Measurements from ENCODE around the gene MYO16.

MYO16 gene

DNA sequence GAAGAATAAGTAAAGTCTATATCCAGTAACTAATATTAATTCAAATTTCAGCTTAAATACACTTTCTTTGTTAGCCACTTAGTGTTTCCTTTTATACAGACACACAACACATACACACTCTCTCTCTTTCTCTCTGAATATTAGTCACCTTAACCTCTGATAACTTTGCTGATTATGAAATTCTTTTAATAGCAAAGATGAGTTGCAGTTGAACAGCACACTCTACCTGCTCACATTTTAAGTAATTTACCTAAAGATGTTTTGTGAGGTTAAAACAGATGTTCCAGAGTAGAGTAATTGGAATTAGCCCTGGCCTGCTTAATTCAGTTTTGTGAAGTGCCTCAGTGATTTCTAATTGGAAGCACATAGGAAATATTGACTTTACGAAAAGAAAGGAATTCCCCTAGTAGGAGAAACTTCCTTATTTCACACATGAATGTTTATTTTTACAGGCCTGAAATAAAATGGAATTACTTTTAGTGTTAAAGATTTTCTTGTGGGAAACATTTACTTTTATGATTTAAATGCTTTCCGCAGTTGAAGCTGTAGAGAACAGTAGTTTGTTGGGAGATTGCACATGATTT lies 184.3 kb downstream of the MYO16 start:
- no peak for DNase-seq

GRCh38 chr13:108816375-108816774 lies 187.0 kb downstream of the MYO16 start:
- DNase-seq: no peak

- no peak for DNase-seq
Measured at GRCh38 chr13:108827646-108828045, 198.2 kb downstream of the MYO16 start.

DNA sequence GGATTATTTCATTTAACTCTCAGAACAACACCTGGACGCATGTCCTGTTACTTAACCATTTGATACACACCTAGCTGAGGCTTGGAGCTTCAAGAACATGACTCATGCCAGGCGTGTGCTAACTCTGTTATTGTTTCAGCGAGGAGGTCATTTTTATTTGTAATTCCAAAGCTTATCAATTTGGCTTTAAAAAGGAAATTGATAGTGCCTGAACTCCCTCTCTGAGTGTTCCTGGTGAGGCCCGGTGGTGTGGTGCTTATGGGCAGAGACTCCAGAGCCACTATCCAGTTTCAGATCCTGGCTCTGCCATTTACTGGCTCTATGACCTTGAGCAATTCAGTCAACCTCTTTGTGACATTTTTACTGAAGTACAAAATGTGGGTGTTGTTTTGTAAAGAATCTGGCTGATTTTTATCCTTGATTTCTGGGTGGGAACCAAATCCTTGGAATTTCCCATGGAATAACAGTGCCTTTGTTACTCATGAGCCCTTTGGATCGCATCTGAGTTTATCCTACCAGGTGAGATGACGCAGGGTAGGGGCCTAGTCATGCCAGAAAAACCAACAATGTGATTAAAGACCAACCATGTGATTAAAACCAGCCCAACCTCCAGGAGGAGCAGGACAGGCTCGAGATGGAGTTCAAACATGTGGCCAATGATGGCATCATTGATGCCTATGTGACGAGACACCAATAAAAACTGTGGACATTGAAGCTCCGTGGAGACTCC lies 198.8 kb downstream of the MYO16 start:
- DNase-seq: no peak

GRCh38 chr13:108830916-108831315 lies 201.5 kb downstream of the MYO16 start:
- no peak for DNase-seq

DNA sequence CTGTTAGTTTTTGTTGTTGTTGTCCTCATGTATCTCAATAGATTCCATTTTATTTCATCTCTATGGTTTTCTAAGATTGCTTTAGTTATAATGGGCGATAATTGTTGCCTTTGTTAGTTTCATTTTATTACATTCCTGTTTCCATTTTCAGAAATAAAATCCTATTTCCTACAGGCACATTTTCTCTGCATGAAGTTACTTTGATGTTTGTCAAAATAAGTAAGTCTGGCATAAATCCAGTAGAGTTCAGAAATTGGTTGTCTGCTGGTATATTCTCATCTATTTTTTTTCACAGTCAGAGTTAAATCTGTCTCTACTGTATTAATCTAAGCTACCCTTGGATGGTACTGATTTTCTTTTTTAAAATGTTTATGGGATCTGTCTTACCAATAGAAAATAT lies 204.1 kb downstream of the MYO16 start:
- DNase-seq: no peak

DNA sequence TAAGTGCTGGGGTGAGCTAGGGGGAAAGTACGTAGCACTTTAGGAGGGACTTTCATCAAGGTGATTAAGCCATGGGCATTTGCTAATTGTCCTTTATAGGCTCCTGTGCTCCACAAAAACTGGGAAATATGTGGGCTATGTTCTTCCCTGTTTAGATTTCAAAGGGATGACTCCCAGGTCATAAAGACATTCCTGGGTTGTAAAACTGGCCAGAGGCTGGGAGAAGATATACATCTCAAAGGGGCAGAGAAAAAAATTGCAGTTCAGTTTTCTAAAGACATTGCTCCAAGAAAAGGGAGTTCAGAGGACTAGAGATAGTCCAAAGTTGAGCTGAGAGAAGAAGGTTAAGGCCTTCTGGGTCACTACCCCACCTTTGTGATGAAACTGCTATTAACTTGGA lies 204.8 kb downstream of the MYO16 start:
- no peak for DNase-seq

DNA sequence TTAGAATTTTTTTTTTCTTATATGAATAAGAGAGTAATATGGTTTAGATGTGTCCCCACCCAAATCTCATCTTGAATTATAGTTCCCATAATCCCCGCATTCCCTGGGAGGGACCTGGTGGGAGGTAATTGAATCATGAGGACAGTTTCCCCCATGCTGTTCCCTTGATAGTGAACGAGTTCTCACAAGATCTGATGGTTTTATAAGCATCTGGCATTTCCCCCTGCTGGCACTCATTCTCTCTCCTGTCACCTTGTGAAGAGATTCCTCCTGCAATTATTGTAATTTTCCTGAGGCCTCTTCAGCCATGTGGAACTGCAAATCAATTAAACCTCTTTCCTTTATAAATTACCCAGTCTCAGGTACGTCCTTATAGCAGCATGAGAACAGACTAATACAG lies 205.7 kb downstream of the MYO16 start:
- no peak for DNase-seq

DNA sequence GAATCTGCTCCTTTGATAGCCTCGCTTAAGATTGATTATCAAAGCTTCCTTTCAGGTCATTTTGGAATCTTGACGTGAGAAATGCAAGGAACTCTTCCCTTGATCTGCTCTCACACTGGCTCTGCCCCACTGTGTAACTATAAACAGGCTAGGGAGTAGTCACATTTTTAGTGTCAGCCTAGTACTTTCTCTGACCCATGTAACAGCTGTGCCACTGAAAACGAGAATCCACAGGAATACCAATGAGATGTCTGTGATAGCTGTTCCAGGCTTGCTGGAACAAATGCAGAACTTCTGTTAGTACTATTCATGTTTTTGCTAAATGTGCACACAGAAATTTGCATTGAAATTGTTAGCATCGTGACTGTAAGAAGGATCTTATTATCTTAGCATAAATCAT lies 221.3 kb downstream of the MYO16 start:
- DNase-seq: no peak

GRCh38 chr13:108851660-108852059 lies 222.2 kb downstream of the MYO16 start:
- DNase-seq: no peak

GRCh38 chr13:108853031-108853430 lies 223.6 kb downstream of the MYO16 start:
- no peak for DNase-seq

DNA sequence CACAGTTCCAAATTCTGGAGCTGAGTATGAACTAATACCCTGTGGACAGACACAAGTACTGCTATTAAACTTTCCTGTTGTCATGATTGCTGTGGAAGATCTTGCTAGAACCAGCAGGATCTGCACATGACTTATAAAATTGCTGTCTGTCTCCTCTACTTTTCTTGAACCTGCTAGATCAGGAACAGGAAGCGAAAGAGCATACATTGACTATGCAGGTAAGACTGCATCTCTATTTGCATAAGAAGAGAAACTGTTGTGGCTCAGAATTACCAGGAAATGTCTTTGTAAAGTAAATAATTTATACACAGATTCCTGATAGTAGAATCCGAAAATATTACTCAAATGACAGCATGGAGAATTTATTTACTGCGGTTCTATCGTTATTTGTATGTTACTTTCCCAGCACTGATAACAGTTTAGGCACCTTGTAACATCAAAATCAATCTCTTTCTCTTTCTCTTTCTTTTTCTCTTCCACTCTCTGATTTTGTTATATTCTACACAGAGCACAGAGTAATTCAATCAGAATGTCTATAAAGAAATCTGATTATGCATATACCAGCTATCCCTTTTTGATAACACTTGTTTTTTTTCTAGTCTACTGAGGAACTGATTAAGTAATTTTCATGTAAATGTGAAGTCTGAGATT lies 226.5 kb downstream of the MYO16 start:
- DNase-seq: no peak

DNA sequence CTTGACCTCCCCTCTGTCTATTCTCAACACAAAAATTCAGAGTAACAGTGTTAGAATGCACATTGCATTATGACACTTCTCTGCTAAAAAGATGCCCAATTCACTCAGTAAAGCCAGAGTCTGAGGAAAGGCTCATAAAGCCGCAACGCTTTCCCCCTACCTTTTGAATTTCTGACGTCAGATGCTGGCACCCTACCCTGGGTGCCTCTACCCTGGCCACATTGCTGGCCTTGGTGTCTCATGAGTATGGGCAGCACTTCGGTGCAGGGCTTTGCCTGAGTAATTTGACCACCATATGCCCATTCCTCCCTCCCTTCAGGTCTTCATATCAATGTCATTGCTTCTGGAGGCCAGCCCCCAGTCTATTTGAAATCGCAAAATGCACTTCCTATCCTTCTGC lies 229.3 kb downstream of the MYO16 start:
- DNase-seq: no peak

DNA sequence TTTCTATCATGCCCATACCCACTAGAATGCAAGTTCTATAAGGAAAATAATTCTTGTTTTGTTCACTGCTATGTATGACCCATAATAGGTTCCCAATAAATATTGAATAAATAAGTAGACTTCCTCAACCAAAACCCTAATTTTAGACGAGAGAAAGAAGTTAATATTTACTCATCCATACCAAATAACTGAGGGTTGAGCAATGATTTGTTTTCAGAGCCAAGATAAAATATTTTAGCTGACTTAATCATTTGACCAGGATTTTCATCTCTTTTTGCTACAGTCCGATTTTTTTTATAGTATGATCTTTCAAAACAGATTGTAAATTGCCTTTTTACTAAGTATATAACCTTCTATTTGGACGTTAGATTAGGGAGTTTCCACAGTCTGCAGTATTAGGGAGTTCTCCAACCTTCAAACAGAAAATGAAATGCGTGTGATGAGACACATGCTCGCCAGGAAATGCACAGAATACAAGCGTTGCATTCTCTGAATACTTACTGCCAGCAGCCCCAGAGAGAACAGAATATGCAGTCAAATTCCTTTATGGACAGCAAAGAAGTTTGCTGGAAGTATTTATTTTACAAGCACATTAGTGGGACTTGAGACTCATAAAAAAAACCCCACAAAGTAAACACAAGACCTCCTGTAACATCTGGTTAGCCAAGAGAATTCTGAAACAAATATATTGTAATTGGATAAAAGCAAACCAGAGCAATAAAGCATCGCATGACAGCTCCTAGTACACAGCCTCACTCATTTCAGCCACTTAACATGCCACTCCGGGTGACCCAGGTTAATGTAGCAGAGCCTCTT lies 230.0 kb downstream of the MYO16 start:
- DNase-seq: no peak

DNA sequence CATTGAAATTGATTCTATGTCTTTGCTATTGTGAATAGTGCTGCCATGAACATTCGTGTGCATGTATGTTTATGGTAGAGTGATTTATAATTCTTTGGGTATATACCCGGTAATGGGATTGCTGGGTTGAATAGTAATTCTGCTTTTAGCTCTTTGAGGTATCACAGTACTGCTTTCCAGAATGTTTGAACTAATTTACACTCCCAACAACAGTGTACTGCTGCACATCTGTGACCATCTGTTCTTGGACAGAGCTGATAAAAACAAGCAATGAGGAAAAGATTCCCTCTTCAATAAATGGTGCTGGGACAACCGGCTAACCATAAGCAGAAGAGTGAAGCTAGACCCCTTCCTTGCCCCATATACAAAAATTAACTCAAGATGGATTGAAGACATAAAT lies 231.0 kb downstream of the MYO16 start:
- no peak for DNase-seq

DNA sequence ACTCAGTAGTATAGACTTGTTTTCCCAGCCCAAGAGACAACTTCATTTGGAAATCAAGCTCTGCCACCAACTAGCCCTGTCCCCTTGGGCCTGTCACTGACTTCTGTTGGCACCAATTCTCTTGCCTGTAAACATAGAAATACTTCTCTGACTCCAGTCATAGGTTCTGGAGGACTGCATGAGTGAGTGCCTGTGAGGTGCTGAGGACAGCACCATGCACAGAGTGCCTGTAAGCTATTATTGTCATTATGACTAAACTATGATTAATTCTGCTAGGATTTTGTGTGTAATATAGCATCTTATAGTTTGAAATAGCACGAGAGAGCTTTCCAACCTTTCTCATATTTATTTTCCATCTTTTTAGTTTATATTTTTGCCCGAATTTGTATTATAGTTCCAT lies 247.9 kb downstream of the MYO16 start:
- no peak for DNase-seq

DNA sequence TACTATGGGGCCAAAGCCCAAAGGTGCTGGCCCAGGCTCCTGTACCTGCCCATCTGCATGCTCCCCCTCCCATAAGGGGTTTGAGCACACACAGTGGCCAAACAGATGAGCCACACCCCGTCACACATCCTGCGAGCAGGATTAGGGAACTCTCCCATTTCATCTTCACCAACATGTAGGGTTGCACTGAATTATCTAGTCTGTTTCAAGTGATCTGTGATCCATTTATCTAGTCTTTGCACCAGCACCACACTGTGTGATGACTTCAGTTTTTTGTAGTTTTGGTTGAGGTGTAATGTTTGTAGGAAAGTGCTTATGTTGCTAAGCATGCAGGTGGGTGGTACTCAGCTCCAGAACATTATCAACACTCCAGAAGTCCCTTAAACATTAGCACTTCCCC lies 249.3 kb downstream of the MYO16 start:
- DNase-seq: no peak

DNA sequence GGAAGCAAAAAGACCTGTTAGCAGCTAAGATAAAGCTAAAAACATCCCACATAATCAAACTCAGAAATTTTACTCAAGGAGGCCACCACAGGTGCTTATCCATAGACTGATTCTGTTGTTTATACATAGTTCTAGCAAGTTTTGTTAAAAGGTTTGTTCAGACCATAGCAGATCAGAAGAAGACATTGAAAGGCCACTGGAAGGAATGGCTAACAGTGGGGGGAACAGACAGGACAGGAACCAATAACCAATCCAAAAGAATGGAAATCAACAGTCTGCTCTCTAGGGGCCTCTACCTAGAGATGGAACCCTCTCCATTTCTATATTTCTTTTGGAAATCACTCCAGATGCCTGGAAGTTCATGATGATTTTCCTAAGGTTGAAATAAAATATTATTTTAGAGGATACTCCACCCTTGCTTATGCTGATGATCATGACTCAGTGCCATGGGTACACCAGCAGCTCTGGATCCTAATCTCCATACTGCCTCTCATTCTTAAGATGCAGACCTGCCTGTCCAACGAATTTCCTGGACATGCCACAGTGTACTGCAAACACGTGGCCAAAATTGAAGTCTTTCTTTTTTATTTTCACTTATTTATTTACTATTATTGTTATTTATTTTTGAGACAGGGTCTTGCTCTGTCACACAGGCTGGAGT lies 260.0 kb downstream of the MYO16 start:
- no peak for DNase-seq

GRCh38 chr13:108895220-108895704 lies 265.9 kb downstream of the MYO16 start:
- DNase-seq: peak; percentile 53

- DNase-seq: no peak
Measured at GRCh38 chr13:108897955-108898354, 268.5 kb downstream of the MYO16 start.

- no peak for DNase-seq
Measured at GRCh38 chr13:108902405-108903155, 273.2 kb downstream of the MYO16 start.

GRCh38 chr13:108903613-108904012 lies 274.2 kb downstream of the MYO16 start:
- DNase-seq: no peak

Data from NCI-H2029 treated with DMSO at 0.1 percent for 48 hours (cell line).